ENCODE data around the gene SLC22A17.
"Not testable (repeated sequence)": the region's sequence is repeated elsewhere in the genome, so short reads cannot be mapped to it uniquely, and the experiment has no call there.

The SLC22A17 gene

GRCh38 chr14:23352506-23353432 is at the start of gene SLC22A17:
Gene SLC22A17, minus strand, starts transcription at chr14:23352887.
- peak; percentile 49 for DNase-seq

GRCh38 chr14:23401291-23401690 is 48.6 kb upstream of the SLC22A17 start:
- no peak for DNase-seq

- DNase-seq: not testable (repeated sequence)
Observed at GRCh38 chr14:23400496-23401149, 47.9 kb upstream of the SLC22A17 start.

- DNase-seq: no peak
Observed at GRCh38 chr14:23399591-23399990, 46.9 kb upstream of the SLC22A17 start.

GRCh38 chr14:23399136-23399535 is 46.4 kb upstream of the SLC22A17 start:
- DNase-seq: no peak

GRCh38 chr14:23398348-23398747 is 45.7 kb upstream of the SLC22A17 start:
- DNase-seq: no peak

- no peak for DNase-seq
Observed at GRCh38 chr14:23396781-23397407, 44.2 kb upstream of the SLC22A17 start.

- DNase-seq: no peak
Observed at GRCh38 chr14:23396126-23396525, 43.4 kb upstream of the SLC22A17 start.

- DNase-seq: no peak
Observed at GRCh38 chr14:23392613-23393012, 39.9 kb upstream of the SLC22A17 start.

GRCh38 chr14:23389871-23390270 is 37.2 kb upstream of the SLC22A17 start:
- not testable (repeated sequence) for DNase-seq

- no peak for DNase-seq
Observed at GRCh38 chr14:23389396-23389795, 36.7 kb upstream of the SLC22A17 start.

GRCh38 chr14:23388996-23389395 is 36.3 kb upstream of the SLC22A17 start:
- DNase-seq: no peak

- DNase-seq: no peak
Observed at GRCh38 chr14:23387916-23388882, 35.5 kb upstream of the SLC22A17 start.

- DNase-seq: no peak
Observed at GRCh38 chr14:23386999-23387398, 34.3 kb upstream of the SLC22A17 start.

GRCh38 chr14:23386266-23386657 is 33.6 kb upstream of the SLC22A17 start:
- not testable (repeated sequence) for DNase-seq

GRCh38 chr14:23385642-23386265 is 33.1 kb upstream of the SLC22A17 start:
- DNase-seq: no peak

GRCh38 chr14:23385244-23385641 is 32.6 kb upstream of the SLC22A17 start:
- DNase-seq: no peak

- DNase-seq: no peak
Observed at GRCh38 chr14:23384364-23385080, 31.8 kb upstream of the SLC22A17 start.

- DNase-seq: no peak
Observed at GRCh38 chr14:23382731-23383440, 30.2 kb upstream of the SLC22A17 start.

- DNase-seq: no peak
Observed at GRCh38 chr14:23382276-23382675, 29.6 kb upstream of the SLC22A17 start.

- DNase-seq: no peak
Observed at GRCh38 chr14:23381871-23382270, 29.2 kb upstream of the SLC22A17 start.
